NCI-H345 (cell line): ENCODE data around the gene ENPEP.

Experiments
- DNase-seq: peaks from one replicate; lab custom pipeline; 2025; lab: John Stamatoyannopoulos, UW

The ENPEP gene

GRCh38 chr4:110610620-110610939 lies 134.6 kb downstream of the ENPEP start:
- DNase-seq: no peak

- no peak for DNase-seq
These were observed 135.2 kb downstream of the ENPEP start for GRCh38 chr4:110610940-110611831.

GRCh38 chr4:110611968-110612447 lies 136.1 kb downstream of the ENPEP start:
- DNase-seq: no peak

GRCh38 chr4:110612631-110613269 lies 136.8 kb downstream of the ENPEP start:
- DNase-seq: no peak

- no peak for DNase-seq
These were observed 137.8 kb downstream of the ENPEP start for GRCh38 chr4:110613745-110614144.

GRCh38 chr4:110614173-110614963 lies 138.4 kb downstream of the ENPEP start:
- DNase-seq: no peak
